Inferior parietal cortex (tissue), 1 donor: ENCODE measurements around the gene PPP1R9A.

Experiments
- DNase-seq: peaks from one replicate; pipeline ENCODE4 v3.0.0-alpha.2; 2016; ENCODE audit errors: extremely low spot score

The PPP1R9A gene

GRCh38 chr7:95204618-95205017 lies 297.2 kb downstream of the PPP1R9A start:
- no peak for DNase-seq

- DNase-seq, result no peak
These were observed 298.4 kb downstream of the PPP1R9A start for GRCh38 chr7:95205665-95206225.

GRCh38 chr7:95209276-95209675 lies 301.9 kb downstream of the PPP1R9A start:
- no peak for DNase-seq

GRCh38 chr7:95209788-95210187 lies 302.4 kb downstream of the PPP1R9A start:
- DNase-seq, result peak; percentile 73

GRCh38 chr7:95213148-95213547 lies 305.8 kb downstream of the PPP1R9A start:
- DNase-seq, result no peak

GRCh38 chr7:95213809-95214492 lies 306.6 kb downstream of the PPP1R9A start:
- DNase-seq, result peak; percentile 47

GRCh38 chr7:95219721-95220120 lies 312.3 kb downstream of the PPP1R9A start:
- DNase-seq, result no peak

GRCh38 chr7:95220328-95220727 lies 312.9 kb downstream of the PPP1R9A start:
- no peak for DNase-seq

- DNase-seq, result no peak
These were observed 317.9 kb downstream of the PPP1R9A start for GRCh38 chr7:95225301-95225700.

- DNase-seq, result no peak
These were observed 321.9 kb downstream of the PPP1R9A start for GRCh38 chr7:95229301-95229700.

- DNase-seq, result no peak
These were observed 331.0 kb downstream of the PPP1R9A start for GRCh38 chr7:95238252-95238943.

- no peak for DNase-seq
These were observed 333.5 kb downstream of the PPP1R9A start for GRCh38 chr7:95240921-95241320.

GRCh38 chr7:95242266-95242665 lies 334.9 kb downstream of the PPP1R9A start:
- no peak for DNase-seq

- no peak for DNase-seq
These were observed 337.2 kb downstream of the PPP1R9A start for GRCh38 chr7:95244616-95245015.

GRCh38 chr7:95245828-95246500 lies 338.6 kb downstream of the PPP1R9A start:
- DNase-seq, result no peak

- DNase-seq, result peak; percentile 92
These were observed 339.5 kb downstream of the PPP1R9A start for GRCh38 chr7:95246831-95247370.

- no peak for DNase-seq
These were observed 343.2 kb downstream of the PPP1R9A start for GRCh38 chr7:95250571-95250970.

- no peak for DNase-seq
These were observed 344.6 kb downstream of the PPP1R9A start for GRCh38 chr7:95251966-95252365.

GRCh38 chr7:95253986-95254385 lies 346.6 kb downstream of the PPP1R9A start:
- no peak for DNase-seq

- DNase-seq, result no peak
These were observed 348.3 kb downstream of the PPP1R9A start for GRCh38 chr7:95255691-95256090.

GRCh38 chr7:95261895-95262415 lies 354.6 kb downstream of the PPP1R9A start:
- DNase-seq, result no peak

- no peak for DNase-seq
These were observed 355.5 kb downstream of the PPP1R9A start for GRCh38 chr7:95262875-95263274.
